ENCODE data around the gene SLC44A5.

DNA sequence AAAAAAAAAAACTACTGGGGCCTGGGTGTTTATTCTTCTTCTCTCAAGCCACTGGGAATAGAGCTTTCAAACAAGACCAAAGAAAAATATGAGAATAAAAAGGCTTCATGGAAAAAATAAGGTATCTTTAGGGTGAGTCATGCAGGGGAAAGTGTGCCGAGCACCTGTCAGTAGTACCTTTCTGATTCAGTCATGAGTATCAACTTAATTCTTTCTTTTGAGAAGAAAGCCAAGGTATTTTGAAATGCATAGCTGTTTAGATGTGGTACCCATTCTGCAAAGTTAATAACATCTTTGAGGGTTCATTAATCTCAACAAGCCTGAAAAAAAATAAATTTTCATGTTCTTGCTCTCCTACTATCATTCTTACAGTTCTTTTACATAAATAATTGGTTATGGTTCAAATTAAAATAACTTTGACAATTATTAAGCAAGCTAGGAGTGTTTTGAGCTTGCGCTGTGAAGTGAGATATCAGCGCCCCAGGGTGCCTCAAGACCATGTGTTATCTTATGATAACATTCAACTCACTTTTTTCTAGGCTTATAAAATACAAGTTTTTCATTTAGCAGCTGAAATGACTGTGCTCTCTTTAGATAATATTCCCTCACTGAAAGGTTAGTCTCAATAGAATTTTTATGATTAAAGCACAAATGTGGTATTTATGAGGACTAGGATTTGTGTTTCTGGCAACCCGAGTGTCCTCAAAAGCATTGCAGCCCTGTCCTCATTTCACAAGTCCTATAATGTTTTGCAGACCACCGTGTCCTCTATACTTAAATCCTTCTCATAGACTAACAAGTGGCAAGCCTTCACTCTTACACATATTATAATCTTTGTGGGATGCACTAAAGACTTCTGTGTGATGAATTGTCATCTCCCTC lies 138.6 kb downstream of the SLC44A5 start:
- TF ChIP-seq, protein P1, sequence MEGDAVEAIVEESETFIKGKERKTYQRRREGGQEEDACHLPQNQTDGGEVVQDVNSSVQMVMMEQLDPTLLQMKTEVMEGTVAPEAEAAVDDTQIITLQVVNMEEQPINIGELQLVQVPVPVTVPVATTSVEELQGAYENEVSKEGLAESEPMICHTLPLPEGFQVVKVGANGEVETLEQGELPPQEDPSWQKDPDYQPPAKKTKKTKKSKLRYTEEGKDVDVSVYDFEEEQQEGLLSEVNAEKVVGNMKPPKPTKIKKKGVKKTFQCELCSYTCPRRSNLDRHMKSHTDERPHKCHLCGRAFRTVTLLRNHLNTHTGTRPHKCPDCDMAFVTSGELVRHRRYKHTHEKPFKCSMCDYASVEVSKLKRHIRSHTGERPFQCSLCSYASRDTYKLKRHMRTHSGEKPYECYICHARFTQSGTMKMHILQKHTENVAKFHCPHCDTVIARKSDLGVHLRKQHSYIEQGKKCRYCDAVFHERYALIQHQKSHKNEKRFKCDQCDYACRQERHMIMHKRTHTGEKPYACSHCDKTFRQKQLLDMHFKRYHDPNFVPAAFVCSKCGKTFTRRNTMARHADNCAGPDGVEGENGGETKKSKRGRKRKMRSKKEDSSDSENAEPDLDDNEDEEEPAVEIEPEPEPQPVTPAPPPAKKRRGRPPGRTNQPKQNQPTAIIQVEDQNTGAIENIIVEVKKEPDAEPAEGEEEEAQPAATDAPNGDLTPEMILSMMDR (IDR thresholded peaks at IDR 0.05; ENCODE audit: low read depth, low read length, missing input control), result no peak
- TF ChIP-seq HNF4A (conservative IDR thresholded peaks at IDR 0.05), result no peak
- TF ChIP-seq YY1 (IDR thresholded peaks at IDR 0.05), result no peak
